Uterus (tissue), 2 donors: Measurements from ENCODE around the gene SOX1.

Source experiments
- POLR2A ChIP-seq, 2 donors: fragments of 450-650 bp; IDR thresholded peaks; one replicate each; pipeline ENCODE4 v1.6.1; 2016; ENCODE audit warnings: antibody characterized with exemption in 2 of 2, mild to moderate bottlenecking in 1 of 2, moderate library complexity in 1 of 2
- TF ChIP-seq, protein P1 (sequence below), 4 experiments: fragments of 200-600 bp in 2 of 4; fragments of 450-650 bp in 2 of 4; sonication (generic) in 2 of 4; IDR thresholded peaks; one replicate each; pipeline ENCODE4 v1.5.1; 2016 to 2019; ENCODE audit warnings: antibody characterized with exemption in 4 of 4, mild to moderate bottlenecking in 2 of 4, moderate library complexity in 1 of 4

DNA sequence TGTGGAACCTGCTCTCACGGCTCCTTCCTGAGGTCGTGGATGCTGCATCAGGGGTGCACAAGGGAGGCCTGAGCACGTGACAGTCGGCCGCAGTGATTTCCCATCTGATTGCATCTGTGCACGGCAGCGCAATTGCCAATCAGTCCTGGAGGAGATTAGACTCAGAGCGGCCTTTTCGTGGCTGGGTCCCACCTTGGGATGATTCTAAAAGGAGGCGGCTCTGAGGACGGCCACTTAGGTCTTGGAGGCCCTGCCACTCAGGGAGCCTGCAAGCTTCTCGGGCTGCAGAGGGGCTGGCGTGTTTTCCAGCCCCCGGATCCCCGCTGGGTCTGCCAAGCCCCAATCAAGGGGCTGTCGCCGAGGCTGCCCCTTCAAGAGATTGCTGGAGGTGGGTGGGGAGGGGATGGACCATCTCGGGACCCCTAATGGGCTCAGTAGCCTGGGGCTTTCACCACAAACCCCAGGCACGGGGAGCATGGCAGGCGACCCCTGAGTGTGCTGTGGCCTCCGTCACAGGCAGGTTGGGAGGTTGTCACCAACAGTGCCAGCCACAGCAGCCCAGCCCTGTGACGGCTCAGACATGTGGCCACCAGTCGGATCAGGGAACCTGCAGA is 51.6 kb downstream of the SOX1 start:
- TF ChIP-seq, protein P1, sequence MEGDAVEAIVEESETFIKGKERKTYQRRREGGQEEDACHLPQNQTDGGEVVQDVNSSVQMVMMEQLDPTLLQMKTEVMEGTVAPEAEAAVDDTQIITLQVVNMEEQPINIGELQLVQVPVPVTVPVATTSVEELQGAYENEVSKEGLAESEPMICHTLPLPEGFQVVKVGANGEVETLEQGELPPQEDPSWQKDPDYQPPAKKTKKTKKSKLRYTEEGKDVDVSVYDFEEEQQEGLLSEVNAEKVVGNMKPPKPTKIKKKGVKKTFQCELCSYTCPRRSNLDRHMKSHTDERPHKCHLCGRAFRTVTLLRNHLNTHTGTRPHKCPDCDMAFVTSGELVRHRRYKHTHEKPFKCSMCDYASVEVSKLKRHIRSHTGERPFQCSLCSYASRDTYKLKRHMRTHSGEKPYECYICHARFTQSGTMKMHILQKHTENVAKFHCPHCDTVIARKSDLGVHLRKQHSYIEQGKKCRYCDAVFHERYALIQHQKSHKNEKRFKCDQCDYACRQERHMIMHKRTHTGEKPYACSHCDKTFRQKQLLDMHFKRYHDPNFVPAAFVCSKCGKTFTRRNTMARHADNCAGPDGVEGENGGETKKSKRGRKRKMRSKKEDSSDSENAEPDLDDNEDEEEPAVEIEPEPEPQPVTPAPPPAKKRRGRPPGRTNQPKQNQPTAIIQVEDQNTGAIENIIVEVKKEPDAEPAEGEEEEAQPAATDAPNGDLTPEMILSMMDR (IDR thresholded peaks at IDR 0.05) = no peak
- TF ChIP-seq POLR2A (IDR thresholded peaks at IDR 0.05) = no peak
